ENCODE measurements around the gene RPL35.

RPL35 gene

GRCh38 chr9:124861342-124862229 is at the start of gene RPL35, which contains the start of gene ARPC5L:
Gene RPL35, minus strand, starts transcription at chr9:124861957. Its CDS starts 45 bp downstream, at chr9:124861912.
Gene ARPC5L, plus strand, starts transcription at chr9:124862130. Its CDS starts 7,161 bp downstream, at chr9:124869291.
- peak; percentile 90 to 99 (median 97) for DNase-seq
- intact Hi-C loops (cut with DNase I): no loop called here

GRCh38 chr9:124908098-124908497 is 46.3 kb upstream of the RPL35 start:
- DNase-seq: no peak

GRCh38 chr9:124906966-124907365 is 45.2 kb upstream of the RPL35 start:
- intact Hi-C loops (cut with DNase I): no loop called here
- no peak for DNase-seq

More at GRCh38 chr9:124908098-124908497, 46.3 kb upstream of the RPL35 start:
- intact Hi-C loops (cut with DNase I): no loop called here

- no peak for DNase-seq
- intact Hi-C loops (cut with DNase I): no loop called here
Observed at GRCh38 chr9:124899845-124900244, 38.1 kb upstream of the RPL35 start.

GRCh38 chr9:124897570-124898460 is 36.1 kb upstream of the RPL35 start:
- intact Hi-C loops (cut with DNase I): no loop called here

GRCh38 chr9:124894741-124895170 is 33.0 kb upstream of the RPL35 start:
- DNase-seq: peak in 26 of 42 donors; percentile 18 to 70 (median 51)
- intact Hi-C loops (cut with DNase I): no loop called here

More at GRCh38 chr9:124897570-124898460, 36.1 kb upstream of the RPL35 start:
- DNase-seq: no peak

GRCh38 chr9:124894035-124894740 is 32.4 kb upstream of the RPL35 start:
- intact Hi-C loops (cut with DNase I): no loop called here

GRCh38 chr9:124890179-124890578 is 28.4 kb upstream of the RPL35 start:
- peak in 1 of 42 donors; percentile 13 for DNase-seq

More at GRCh38 chr9:124894035-124894740, 32.4 kb upstream of the RPL35 start:
- DNase-seq: no peak

GRCh38 chr9:124889006-124889405 is 27.2 kb upstream of the RPL35 start:
- peak in 1 of 42 donors; percentile 10 for DNase-seq
- intact Hi-C loops (cut with DNase I): no loop called here

More at GRCh38 chr9:124890179-124890578, 28.4 kb upstream of the RPL35 start:
- intact Hi-C loops (cut with DNase I): no loop called here

- intact Hi-C loops (cut with DNase I): no loop called here
- peak in 1 of 42 donors; percentile 35 for DNase-seq
Observed at GRCh38 chr9:124887832-124888231, 26.1 kb upstream of the RPL35 start.

- no peak for DNase-seq
- intact Hi-C loops (cut with DNase I): no loop called here
Observed at GRCh38 chr9:124886866-124887492, 25.2 kb upstream of the RPL35 start.

GRCh38 chr9:124886461-124886860 is 24.7 kb upstream of the RPL35 start:
- DNase-seq: no peak
- intact Hi-C loops (cut with DNase I): no loop called here

- no peak for DNase-seq
- intact Hi-C loops (cut with DNase I): no loop called here
Observed at GRCh38 chr9:124885551-124885950, 23.8 kb upstream of the RPL35 start.

GRCh38 chr9:124884376-124884775 is 22.6 kb upstream of the RPL35 start:
- intact Hi-C loops (cut with DNase I): no loop called here

GRCh38 chr9:124882231-124882630 is 20.5 kb upstream of the RPL35 start:
- DNase-seq: peak in 1 of 42 donors; percentile 27
- intact Hi-C loops (cut with DNase I): no loop called here

More at GRCh38 chr9:124884376-124884775, 22.6 kb upstream of the RPL35 start:
- peak in 1 of 42 donors; percentile 5 for DNase-seq

GRCh38 chr9:124881138-124881743 is 19.5 kb upstream of the RPL35 start:
- peak in 1 of 42 donors; percentile 24 for DNase-seq
- intact Hi-C loops (cut with DNase I): no loop called here

GRCh38 chr9:124880501-124880900 is 18.7 kb upstream of the RPL35 start:
- DNase-seq: peak; percentile 38 to 88 (median 69)
- intact Hi-C loops (cut with DNase I): no loop called here

- intact Hi-C loops (cut with DNase I): no loop called here
- no peak for DNase-seq
Observed at GRCh38 chr9:124879226-124879625, 17.5 kb upstream of the RPL35 start.

Measured in head of caudate nucleus (tissue), 42 donors.